HTR-8/SVneo (cell line): ENCODE results near the gene TSPAN12.

ENCODE experiments used
- DNase-seq: peaks from one replicate; pipeline ENCODE4 v3.0.0; 2011; ENCODE audit warnings: low spot score, mixed read lengths; ENCODE audit not compliant: insufficient read length
- FAIRE-seq: peaks from 2 replicates; lab custom pipeline; 2011; peaks lifted over from hg19 to GRCh38; lab: Jason Lieb, UNC

TSPAN12 gene

DNA sequence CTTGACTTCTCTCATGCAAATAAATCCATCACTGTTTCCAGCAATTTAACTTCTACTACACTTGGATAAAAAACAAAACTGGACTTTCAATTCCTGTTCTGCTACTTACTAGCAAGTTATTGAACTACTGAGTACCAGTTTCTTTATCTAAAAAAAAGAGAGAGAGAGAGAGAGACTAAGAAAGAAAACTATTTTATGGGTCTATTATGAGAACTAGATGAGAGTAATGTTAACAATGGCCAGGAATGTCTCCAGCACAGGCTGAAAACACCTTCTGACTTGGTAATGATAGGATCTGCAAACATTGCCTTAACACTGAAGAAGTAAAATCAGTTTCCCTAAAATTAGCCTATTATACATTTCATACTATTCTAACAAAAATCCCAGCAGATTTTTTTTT, 5.2 kb downstream of the TSPAN12 start:
- FAIRE-seq (no peak), DNase-seq (no peak)

DNA sequence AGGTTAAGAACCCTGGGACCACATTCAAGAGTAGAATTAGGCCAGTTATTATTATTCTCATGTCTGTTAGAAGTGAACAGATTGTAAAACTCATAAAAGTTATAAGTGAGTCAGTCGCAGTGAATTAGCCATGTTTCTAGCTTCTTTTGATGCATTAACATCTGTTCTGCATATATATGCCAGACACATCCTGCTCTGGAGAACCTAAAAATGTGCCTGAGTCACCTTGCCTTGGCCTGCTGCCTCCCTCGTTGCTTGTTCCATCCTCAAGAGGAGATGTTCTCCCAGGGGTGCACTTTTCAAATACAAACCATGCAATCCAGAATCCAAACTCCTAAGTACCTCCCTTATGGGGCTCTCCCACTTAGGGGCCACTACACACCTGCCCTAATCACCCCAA, 14.8 kb downstream of the TSPAN12 start:
- FAIRE-seq (no peak), DNase-seq (no peak)

GRCh38 chr7:120842121-120842621, 15.8 kb downstream of the TSPAN12 start:
- no peak for FAIRE-seq
- no peak for DNase-seq

- FAIRE-seq (no peak), DNase-seq (no peak)
These were observed 16.3 kb downstream of the TSPAN12 start for GRCh38 chr7:120841608-120842007.

DNA sequence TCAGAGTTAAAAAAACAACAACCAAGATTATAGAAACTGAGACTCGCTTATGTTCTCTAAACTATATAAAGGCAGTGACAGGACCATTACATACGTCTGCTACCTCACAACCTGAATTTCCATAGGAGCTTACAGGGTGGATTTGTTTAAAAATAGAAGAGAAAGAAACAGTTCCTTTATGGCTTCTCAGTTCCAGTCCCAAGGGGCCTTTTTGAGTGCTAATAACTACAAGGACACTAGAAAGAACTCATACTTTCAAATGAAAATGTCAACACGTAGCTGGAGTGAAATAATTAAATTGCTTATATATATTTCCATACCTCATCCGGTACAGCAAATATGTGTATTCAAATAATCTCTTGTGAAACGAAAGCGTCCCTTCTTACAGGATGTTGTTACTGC, 19.7 kb downstream of the TSPAN12 start:
- no peak for DNase-seq
- FAIRE-seq: no peak

GRCh38 chr7:120837599-120837998, 20.3 kb downstream of the TSPAN12 start:
- FAIRE-seq (no peak), DNase-seq (no peak)

DNA sequence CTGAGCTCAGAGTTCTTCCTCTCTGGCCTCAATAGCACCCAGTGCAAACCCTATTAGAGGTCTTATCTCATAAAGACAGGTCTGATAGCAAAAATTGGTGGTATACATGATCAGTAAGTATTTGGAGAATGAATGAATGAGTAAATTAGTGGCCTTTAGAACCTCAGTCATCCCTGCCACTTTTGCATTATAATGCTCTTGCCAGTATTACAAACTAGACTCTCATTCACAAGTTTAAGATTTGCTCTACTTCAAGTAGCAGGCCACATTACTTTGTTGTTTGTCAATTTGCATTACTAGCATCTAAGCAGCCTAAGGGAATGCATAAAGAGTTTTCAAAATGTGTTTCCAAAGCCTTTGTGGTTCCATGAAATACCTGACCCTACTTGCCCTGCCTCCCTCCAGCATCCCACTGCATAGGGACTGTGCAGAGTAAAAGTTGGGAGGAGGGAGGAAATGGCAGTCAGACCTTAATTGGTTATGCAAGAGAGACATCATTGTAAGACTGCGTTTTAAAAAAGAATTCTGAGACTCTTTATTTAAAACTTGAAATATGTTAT, 21.3 kb downstream of the TSPAN12 start:
- FAIRE-seq (no peak), DNase-seq (no peak)

GRCh38 chr7:120834726-120835125, 23.2 kb downstream of the TSPAN12 start:
- no peak for FAIRE-seq
- DNase-seq: no peak

GRCh38 chr7:120833546-120833945, 24.4 kb downstream of the TSPAN12 start:
- no peak for FAIRE-seq
- no peak for DNase-seq

DNA sequence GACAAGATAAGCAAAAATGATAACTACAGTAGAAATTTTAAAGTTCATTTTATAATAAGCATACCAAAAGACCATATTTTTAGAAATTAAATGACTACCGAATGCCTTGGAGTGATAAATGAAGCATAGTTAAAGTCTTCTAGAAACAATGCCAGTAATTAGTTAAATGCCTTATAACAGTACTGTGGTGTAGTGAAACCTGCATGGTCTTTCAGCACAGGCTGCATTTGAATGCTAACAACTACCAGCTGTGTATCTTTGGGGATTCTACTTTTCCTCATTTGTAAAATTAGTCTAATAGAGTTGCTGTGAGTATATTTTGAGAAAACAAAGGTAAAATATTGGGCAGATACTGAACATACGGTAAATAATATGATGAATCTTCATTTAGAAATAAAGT, 25.1 kb downstream of the TSPAN12 start:
- DNase-seq (no peak), FAIRE-seq (no peak)

DNA sequence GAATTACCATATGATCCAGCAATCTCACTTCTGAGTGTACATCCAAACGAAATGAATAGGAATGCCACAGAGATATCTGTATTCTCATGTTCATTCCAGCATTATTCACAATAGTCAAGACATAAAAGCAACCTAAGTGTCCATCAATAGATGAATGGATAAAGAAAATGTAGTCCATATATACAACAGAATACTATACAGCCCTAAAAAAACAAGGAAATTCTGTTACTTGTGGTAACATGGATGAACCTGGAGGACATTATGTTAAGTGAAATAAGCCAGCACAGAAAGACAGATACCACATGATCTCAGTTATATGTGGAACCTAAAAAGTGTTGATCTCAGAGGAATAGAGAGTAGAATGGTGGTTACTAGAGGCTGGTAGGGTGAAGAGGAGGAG, 26.7 kb downstream of the TSPAN12 start:
- DNase-seq: no peak
- FAIRE-seq: no peak

GRCh38 chr7:120829487-120829886, 28.5 kb downstream of the TSPAN12 start:
- DNase-seq (no peak), FAIRE-seq (no peak)

DNA sequence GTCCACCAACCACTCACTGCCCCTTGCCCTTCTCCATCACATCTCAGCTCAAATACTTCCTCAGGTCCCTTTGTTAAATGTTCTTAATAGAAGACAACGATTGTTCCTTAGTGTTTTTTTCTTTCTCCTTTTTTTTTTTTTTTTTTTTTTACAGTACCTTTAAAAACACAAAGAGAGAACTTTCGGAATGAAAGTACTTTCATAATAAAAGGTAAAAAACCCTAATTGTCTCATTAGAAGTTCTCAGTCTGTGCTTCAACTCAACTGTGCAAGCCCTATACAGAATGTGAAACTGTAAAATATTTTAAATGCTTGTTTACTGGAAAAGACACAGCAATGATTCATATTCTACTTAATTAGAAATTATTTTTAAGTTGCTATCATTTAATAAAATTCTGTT, 29.4 kb downstream of the TSPAN12 start:
- no peak for DNase-seq
- FAIRE-seq: no peak

- FAIRE-seq: no peak
- DNase-seq: no peak
These were observed 30.4 kb downstream of the TSPAN12 start for GRCh38 chr7:120827371-120828118.

- no peak for FAIRE-seq
These were observed 32.4 kb downstream of the TSPAN12 start for GRCh38 chr7:120825576-120825975.

GRCh38 chr7:120825152-120825551, 32.8 kb downstream of the TSPAN12 start:
- DNase-seq: no peak
- no peak for FAIRE-seq

More at GRCh38 chr7:120825576-120825975, 32.4 kb downstream of the TSPAN12 start:
- no peak for DNase-seq

DNA sequence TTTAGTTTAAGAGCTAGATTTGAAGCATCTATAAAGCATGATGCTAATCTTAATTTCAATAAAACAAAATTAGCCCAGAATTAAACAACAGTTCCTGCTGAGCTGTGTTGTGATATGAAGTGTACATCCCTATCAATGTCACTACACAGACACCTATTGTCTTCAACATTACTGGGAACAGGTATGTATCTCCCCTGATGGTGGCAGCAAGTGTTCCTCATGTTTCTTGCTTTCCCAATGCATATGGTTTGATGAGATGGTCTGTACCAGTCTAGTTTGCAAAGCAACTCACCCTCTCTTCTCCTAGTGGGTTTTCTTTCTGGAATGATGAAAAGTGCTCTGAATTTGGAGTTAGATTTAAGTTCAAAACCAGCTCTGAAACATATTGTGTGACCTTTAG, 38.1 kb downstream of the TSPAN12 start:
- FAIRE-seq (no peak), DNase-seq (no peak)

GRCh38 chr7:120817851-120818250, 40.1 kb downstream of the TSPAN12 start:
- DNase-seq (no peak), FAIRE-seq (no peak)

DNA sequence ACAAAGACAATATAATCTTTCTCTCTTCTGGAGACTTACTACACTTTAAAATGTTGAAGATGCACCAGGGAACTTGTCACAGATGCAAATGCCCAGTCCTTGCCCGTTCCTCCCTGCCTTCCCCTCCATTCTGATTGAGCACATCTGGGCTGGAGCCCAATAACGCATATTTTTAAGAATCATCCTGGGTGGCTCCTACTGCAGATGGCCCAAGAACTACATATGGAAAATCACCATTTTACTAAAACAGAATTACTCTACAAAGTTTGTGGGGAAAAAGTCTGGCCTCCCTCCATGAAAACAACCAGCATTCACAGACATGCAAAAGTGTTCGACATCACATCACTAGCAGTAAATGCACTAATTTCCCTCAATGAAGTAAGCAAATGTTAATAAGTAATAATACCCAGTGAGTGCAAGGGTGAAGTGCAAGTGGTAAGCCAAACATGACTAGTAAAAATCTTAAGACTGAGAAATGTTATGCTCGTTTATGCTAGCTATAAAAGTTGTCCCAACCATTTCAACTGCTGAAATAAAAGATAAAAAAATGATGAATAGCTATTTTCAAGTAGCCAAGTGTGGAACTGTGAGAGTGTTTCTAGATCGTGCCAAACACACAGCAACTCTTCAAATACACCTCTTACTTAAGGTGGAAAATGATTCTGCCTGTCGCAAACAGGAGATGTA, 43.5 kb downstream of the TSPAN12 start:
- FAIRE-seq (no peak), DNase-seq (no peak)

DNA sequence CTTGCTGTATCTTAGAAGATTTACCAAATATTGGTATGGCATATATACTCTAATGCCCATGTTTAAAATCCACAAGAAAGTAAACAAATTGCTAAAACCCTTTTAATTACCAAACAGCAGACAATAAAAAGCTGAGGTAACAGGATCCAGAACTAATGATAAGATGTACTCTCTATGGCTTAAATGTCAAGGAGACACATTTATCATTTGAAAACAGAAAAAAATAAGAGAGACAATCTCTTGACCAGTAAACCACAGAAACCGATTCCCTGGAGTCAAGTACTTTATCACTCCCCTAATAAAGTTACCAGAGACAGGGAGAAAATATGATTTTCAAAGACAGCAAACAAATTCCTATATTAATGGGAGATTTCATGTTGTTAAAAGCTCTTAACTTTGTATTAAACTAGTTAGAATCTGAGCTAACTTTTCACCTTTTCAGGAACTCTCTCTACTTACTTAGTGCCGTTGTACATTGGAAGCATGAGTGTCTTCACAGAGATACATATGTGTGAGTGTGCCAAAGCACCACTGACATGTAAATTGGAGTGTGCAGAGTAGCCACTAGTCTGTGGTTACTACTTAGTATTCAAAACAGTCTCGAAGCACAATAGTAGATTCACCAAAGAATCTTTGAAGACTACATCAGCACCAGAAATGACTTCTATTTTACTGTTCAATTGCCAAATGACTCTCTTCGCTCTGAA, 44.2 kb downstream of the TSPAN12 start:
- DNase-seq (no peak), FAIRE-seq (no peak)

- DNase-seq (no peak), FAIRE-seq (no peak)
These were observed 44.9 kb downstream of the TSPAN12 start for GRCh38 chr7:120813089-120813488.
